ENCODE measurements around the gene COPA. TPM values are rescaled to one million over a fixed set of nuclear protein-coding genes. Genes with fewer than 3 reads are reported as not detected.
A peak's percentile ranks its signal among the peaks of the same experiment; 100 is the strongest.

Gene COPA
- polyA plus RNA-seq, 1 of the 3 experiments (the other 2 are of a cell fraction): 91.4 TPM

DNA sequence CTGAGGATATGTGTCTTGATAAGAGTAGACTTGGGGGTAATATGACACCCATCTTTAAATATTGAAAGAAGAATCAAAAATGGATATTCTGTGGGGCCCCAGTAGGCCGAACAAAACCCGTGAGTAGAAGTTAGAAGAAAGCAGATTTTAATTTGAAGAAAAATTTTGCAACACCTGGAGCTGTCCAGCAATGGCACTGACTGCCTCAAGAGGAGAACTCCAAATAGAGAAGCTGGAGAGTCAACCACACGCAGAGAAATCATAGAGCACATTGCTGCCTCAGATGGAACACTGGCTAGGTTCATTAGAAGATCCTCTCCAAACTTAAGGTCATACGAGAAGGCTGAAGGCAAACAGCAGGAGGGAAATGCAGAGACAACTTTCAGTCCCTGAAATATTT is 30.6 kb upstream of the COPA start:
- no peak for TF ChIP-seq GABPA (IDR thresholded peaks at IDR 0.05; ENCODE audit: low read depth)
- no peak for TF ChIP-seq NRF1 (IDR thresholded peaks at IDR 0.05; ENCODE audit: low read depth, low read length)
- TF ChIP-seq, protein P1, sequence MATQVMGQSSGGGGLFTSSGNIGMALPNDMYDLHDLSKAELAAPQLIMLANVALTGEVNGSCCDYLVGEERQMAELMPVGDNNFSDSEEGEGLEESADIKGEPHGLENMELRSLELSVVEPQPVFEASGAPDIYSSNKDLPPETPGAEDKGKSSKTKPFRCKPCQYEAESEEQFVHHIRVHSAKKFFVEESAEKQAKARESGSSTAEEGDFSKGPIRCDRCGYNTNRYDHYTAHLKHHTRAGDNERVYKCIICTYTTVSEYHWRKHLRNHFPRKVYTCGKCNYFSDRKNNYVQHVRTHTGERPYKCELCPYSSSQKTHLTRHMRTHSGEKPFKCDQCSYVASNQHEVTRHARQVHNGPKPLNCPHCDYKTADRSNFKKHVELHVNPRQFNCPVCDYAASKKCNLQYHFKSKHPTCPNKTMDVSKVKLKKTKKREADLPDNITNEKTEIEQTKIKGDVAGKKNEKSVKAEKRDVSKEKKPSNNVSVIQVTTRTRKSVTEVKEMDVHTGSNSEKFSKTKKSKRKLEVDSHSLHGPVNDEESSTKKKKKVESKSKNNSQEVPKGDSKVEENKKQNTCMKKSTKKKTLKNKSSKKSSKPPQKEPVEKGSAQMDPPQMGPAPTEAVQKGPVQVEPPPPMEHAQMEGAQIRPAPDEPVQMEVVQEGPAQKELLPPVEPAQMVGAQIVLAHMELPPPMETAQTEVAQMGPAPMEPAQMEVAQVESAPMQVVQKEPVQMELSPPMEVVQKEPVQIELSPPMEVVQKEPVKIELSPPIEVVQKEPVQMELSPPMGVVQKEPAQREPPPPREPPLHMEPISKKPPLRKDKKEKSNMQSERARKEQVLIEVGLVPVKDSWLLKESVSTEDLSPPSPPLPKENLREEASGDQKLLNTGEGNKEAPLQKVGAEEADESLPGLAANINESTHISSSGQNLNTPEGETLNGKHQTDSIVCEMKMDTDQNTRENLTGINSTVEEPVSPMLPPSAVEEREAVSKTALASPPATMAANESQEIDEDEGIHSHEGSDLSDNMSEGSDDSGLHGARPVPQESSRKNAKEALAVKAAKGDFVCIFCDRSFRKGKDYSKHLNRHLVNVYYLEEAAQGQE (IDR thresholded peaks at IDR 0.05; ENCODE audit: low read depth, low read length): peak; percentile 89
- Histone ChIP-seq H3K36me3 (replicated peaks in 1 of 2; ENCODE audit: control insufficient read depth in 1 of 2, insufficient read depth in 2 of 2, low read length in 1 of 2) (no peaks in the 10 kb centered on the region), H3K4me1 (ENCODE audit: control insufficient read depth in 1 of 2, insufficient read depth in 2 of 2, low read depth in 1 of 2, low read length in 1 of 2) (peaks cover 0 to 9% of the 10 kb centered on the region in 2 experiments; a peak in 2 of 4 replicates), H2AFZ (ENCODE audit: low read depth) (no peak overlapping the region), H3K4me3 (ENCODE audit: low read depth in 2 of 2, low read length in 1 of 2) (no peak overlapping the region), H3K9me3 (no peaks in the 10 kb centered on the region), H3K9ac (no peak overlapping the region), H3F3A (replicated peaks; ENCODE audit: insufficient read depth) (no peaks in the 10 kb centered on the region), H3K79me2 (ENCODE audit: insufficient read depth) (no peaks in the 10 kb centered on the region), H3K4me2 (no peak overlapping the region), H3K9me2 (no peaks in the 10 kb centered on the region), H3K27me3 (ENCODE audit: insufficient read depth) (no peaks in the 10 kb centered on the region), H3K27ac (ENCODE audit: low read depth in 2 of 2, low read length in 1 of 2) (no peak overlapping the region), H4K20me1 (ENCODE audit: insufficient read depth) (no peaks in the 10 kb centered on the region)
- 87% methylated on average over 4 of the region's 4 CpGs for WGBS (ENCODE audit: low lambda C conversion rate)
- POLR2A ChIA-PET: no interaction called here
- DNase-seq: no peak
- CTCF ChIA-PET: interaction anchor here (1.4 to 8.4 kb wide), 6 partner anchors 10 to 367 kb away, joined by 3 to 100 read pairs (median 20); partner anchors contain the start of gene NHLH1

DNA sequence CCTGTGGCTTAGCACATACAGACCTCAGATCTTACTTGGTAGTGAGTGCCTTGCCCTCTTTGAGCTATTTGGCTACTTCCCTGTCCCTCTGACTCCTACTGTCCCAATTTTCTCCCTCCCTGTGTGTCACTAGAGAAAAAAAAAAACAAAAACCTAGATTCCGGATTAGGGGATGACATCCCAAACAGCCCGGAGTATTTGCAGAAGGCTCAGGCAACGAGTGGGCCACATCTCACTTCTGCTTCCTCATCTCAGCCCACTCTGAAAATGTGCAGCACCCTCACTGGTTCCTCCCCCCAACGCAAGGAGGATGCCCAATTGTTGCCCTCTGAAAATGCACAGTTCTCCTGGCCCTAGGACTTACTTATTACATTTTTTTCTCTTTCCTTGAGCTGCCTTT is 28.7 kb upstream of the COPA start:
- H3K36me3 ChIP-seq (replicated peaks in 1 of 2; ENCODE audit: control insufficient read depth in 1 of 2, insufficient read depth in 2 of 2, low read length in 1 of 2): no peaks in the 10 kb centered on the region
- no peaks in the 10 kb centered on the region for H3K9me3 ChIP-seq
- H3K27ac ChIP-seq (ENCODE audit: low read depth in 2 of 2, low read length in 1 of 2): no peak overlapping the region
- H4K20me1 ChIP-seq (ENCODE audit: insufficient read depth): no peaks in the 10 kb centered on the region
- H3K4me2 ChIP-seq: no peak overlapping the region
- no peak for DNase-seq
- ChIA-PET CTCF (interaction anchor here (1.2 to 8.4 kb wide), 8 partner anchors 10 to 286 kb away, joined by 3 to 100 read pairs (median 6); no protein-coding TSS in a partner anchor), POLR2A (no interaction called here)
- no peak overlapping the region for H3K9ac ChIP-seq
- H3F3A ChIP-seq (replicated peaks; ENCODE audit: insufficient read depth): no peaks in the 10 kb centered on the region
- 60% methylated on average over 4 of the region's 4 CpGs for WGBS (ENCODE audit: low lambda C conversion rate)
- H3K4me3 ChIP-seq (ENCODE audit: low read depth in 2 of 2, low read length in 1 of 2): no peak overlapping the region
- no peaks in the 10 kb centered on the region for H3K79me2 ChIP-seq (ENCODE audit: insufficient read depth)
- no peaks in the 10 kb centered on the region for H3K27me3 ChIP-seq (ENCODE audit: insufficient read depth)
- peaks cover 0 to 9% of the 10 kb centered on the region in 2 experiments; a peak in 2 of 4 replicates for H3K4me1 ChIP-seq (ENCODE audit: control insufficient read depth in 1 of 2, insufficient read depth in 2 of 2, low read depth in 1 of 2, low read length in 1 of 2)
- no peaks in the 10 kb centered on the region for H3K9me2 ChIP-seq
- H2AFZ ChIP-seq (ENCODE audit: low read depth): no peak overlapping the region
- TF ChIP-seq NRF1 (IDR thresholded peaks at IDR 0.05; ENCODE audit: low read depth, low read length) (no peak), TEAD4 (IDR thresholded peaks at IDR 0.05; ENCODE audit: borderline replicate concordance, insufficient read depth) (no peak), EZH2phosphoT487 (IDR thresholded peaks at IDR 0.05; ENCODE audit: borderline replicate concordance, low read depth) (no peak), TAF1 (IDR thresholded peaks at IDR 0.05; ENCODE audit: borderline replicate concordance, low read depth, low read length) (no peak), POLR2AphosphoS5 (IDR thresholded peaks at IDR 0.05; ENCODE audit: low read depth, low read length) (no peak), SIN3A (IDR thresholded peaks at IDR 0.05; ENCODE audit: borderline replicate concordance, low read depth, low read length) (no peak), FOXM1 (IDR thresholded peaks at IDR 0.05; ENCODE audit: low read depth) (no peak), YY1 (IDR thresholded peaks at IDR 0.05; ENCODE audit: low read depth) (no peak), JUND (IDR thresholded peaks at IDR 0.05) (no peak), MXI1 (IDR thresholded peaks at IDR 0.05; ENCODE audit: low read depth, low read length) (no peak)
- TF ChIP-seq, protein P2, sequence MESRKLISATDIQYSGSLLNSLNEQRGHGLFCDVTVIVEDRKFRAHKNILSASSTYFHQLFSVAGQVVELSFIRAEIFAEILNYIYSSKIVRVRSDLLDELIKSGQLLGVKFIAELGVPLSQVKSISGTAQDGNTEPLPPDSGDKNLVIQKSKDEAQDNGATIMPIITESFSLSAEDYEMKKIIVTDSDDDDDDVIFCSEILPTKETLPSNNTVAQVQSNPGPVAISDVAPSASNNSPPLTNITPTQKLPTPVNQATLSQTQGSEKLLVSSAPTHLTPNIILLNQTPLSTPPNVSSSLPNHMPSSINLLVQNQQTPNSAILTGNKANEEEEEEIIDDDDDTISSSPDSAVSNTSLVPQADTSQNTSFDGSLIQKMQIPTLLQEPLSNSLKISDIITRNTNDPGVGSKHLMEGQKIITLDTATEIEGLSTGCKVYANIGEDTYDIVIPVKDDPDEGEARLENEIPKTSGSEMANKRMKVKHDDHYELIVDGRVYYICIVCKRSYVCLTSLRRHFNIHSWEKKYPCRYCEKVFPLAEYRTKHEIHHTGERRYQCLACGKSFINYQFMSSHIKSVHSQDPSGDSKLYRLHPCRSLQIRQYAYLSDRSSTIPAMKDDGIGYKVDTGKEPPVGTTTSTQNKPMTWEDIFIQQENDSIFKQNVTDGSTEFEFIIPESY (IDR thresholded peaks at IDR 0.05; ENCODE audit: borderline replicate concordance, low read depth): no peak
- TF ChIP-seq, protein P1 (IDR thresholded peaks at IDR 0.05; ENCODE audit: low read depth, low read length): no peak
- TF ChIP-seq, protein P3, sequence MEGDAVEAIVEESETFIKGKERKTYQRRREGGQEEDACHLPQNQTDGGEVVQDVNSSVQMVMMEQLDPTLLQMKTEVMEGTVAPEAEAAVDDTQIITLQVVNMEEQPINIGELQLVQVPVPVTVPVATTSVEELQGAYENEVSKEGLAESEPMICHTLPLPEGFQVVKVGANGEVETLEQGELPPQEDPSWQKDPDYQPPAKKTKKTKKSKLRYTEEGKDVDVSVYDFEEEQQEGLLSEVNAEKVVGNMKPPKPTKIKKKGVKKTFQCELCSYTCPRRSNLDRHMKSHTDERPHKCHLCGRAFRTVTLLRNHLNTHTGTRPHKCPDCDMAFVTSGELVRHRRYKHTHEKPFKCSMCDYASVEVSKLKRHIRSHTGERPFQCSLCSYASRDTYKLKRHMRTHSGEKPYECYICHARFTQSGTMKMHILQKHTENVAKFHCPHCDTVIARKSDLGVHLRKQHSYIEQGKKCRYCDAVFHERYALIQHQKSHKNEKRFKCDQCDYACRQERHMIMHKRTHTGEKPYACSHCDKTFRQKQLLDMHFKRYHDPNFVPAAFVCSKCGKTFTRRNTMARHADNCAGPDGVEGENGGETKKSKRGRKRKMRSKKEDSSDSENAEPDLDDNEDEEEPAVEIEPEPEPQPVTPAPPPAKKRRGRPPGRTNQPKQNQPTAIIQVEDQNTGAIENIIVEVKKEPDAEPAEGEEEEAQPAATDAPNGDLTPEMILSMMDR (IDR thresholded peaks at IDR 0.05): no peak
